Psoas muscle (tissue), 8 donors: Measurements from ENCODE around the gene IFT20. TPM values are rescaled to one million over a fixed set of nuclear protein-coding genes. Genes with fewer than 3 reads are reported as not detected.

Experiments
- ATAC-seq, 4 donors: fragments of 200-7000 bp; cut with Tn5 transposase; one replicate each; pipeline ENCODE4 v1.9.1; 2020; ENCODE audit warnings: moderate library complexity in 3 of 4, mild to moderate bottlenecking in 2 of 4
- DNase-seq, 2 donors: peaks; one replicate each; pipeline ENCODE4 v3.0.0-alpha.2; 2020
- H3K27ac ChIP-seq: fragments of 200-600 bp; one replicate; pipeline ENCODE4 v1.8.0; 2022
- H3K27me3 ChIP-seq, 3 donors: fragments of 200-600 bp in 1 of 3; one replicate each; pipeline versions ENCODE4 v1.6.1 to v1.8.0; 2013 to 2022; ENCODE audit warnings: low read length in 2 of 3, mild to moderate bottlenecking in 2 of 3, moderate library complexity in 1 of 3; ENCODE audit not compliant: insufficient read depth in 3 of 3
- H3K36me3 ChIP-seq, 2 donors: fragments of 200-600 bp in 1 of 2; one replicate each; pipeline versions ENCODE4 v1.6.1 to v1.8.0; 2013 to 2022; ENCODE audit warnings: low read depth in 1 of 2, mild to moderate bottlenecking in 1 of 2, moderate library complexity in 1 of 2; ENCODE audit not compliant: insufficient read depth in 1 of 2
- H3K4me1 ChIP-seq: fragments of 200-600 bp; one replicate; pipeline ENCODE4 v1.8.0; 2022
- H3K4me3 ChIP-seq: fragments of 200-600 bp; one replicate; pipeline ENCODE4 v1.8.0; 2022; ENCODE audit warnings: mild to moderate bottlenecking
- H3K9me3 ChIP-seq: fragments of 200-600 bp; one replicate; pipeline ENCODE4 v1.8.0; 2022
- WGBS, 3 donors: extraction: QIAGEN DNeasy Blood & Tissue Kit; methylation state at CpG; one replicate each; pipeline versions ENCODE4 v1.1.6 to v1.1.7; 2013; 5-methylcytosine and 5-hydroxymethylcytosine counted together
- intact Hi-C, 2 donors: fragments of 100-400 bp; cut with DNase I; formaldehyde crosslinking; loops; one replicate each; pipeline versions ENCODE4 v1.11.0 to v1.14.2; 2022
- polyA plus RNA-seq, 3 donors: library from polyadenylated mRNA; stranded (reverse); fragments of 200-250 nt; gene quantifications; one replicate each; pipeline ENCODE4 v1.2.3, GENCODE V29; 2013
- total RNA-seq, 4 donors: library from RNA; stranded (reverse); fragmentation: NEBNext Ultra II Directional in 2 of 4; extraction: Animal tissue kit (Norgen Biotek cat#: 25700) in 2 of 4; gene quantifications; one replicate each; pipeline versions ENCODE4 v1.2.1 to v1.2.4, GENCODE V29; 2021 to 2023
- TF ChIP-seq, protein P1 (sequence below): fragments of 200-600 bp; IDR thresholded peaks from one replicate; pipeline ENCODE4 v1.8.0; 2022; ENCODE audit warnings: antibody characterized with exemption
- donor health status: healthy with polysubstance abuse.
- donor health status: DM: no; HTN: no; CAD: no; lungs with moderate emphysema.
- donor health status: Bipolar disorder and iron deficiency.
- donor health status: healthy.
- donor health status: DM: yes; HTN: yes; CAD: no.
- donor health status: DM: no; HTN: no; CAD: no.
- donor health status: DM: no; HTN: no; CAD: no.
- donor health status: DM: yes; HTN: yes; CAD: no.

IFT20 gene
- total and polyA plus RNA-seq, 7 donors: 4.4 to 32.1 (median 6.3) TPM

DNA sequence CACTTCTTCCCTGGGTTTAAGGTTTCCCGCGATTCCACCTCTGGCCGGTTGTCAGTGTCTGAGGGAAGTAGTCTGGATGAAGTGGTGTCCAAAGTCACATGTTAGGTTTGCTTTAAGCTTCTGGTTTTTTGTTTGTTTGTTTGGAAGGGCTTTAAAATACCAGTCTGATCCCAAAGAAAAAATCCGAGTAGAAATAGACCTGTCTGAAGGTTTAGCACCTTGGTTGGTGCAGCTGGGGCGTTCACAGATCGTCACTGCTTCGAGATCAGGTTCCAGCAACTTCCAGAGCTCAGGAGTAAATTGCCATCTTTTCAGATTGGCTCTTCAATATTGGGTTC is 15.7 kb downstream of the IFT20 start:
- Histone ChIP-seq H3K4me3 (peak overlapping the region; percentile 82), H3K27ac (peak overlapping the region; percentile 59), H3K4me1 (peaks cover 14% of the 10 kb centered on the region), H3K36me3 (no peaks in the 10 kb centered on the region), H3K27me3 (no peaks in the 10 kb centered on the region), H3K9me3 (no peaks in the 10 kb centered on the region)
- ATAC-seq: peak in 1 of 4 donors; percentile 1
- WGBS, 3 donors: 1 to 5% (median 3%) methylated on average over 7 of the region's 7 CpGs
- no peak for DNase-seq
- TF ChIP-seq, protein P1, sequence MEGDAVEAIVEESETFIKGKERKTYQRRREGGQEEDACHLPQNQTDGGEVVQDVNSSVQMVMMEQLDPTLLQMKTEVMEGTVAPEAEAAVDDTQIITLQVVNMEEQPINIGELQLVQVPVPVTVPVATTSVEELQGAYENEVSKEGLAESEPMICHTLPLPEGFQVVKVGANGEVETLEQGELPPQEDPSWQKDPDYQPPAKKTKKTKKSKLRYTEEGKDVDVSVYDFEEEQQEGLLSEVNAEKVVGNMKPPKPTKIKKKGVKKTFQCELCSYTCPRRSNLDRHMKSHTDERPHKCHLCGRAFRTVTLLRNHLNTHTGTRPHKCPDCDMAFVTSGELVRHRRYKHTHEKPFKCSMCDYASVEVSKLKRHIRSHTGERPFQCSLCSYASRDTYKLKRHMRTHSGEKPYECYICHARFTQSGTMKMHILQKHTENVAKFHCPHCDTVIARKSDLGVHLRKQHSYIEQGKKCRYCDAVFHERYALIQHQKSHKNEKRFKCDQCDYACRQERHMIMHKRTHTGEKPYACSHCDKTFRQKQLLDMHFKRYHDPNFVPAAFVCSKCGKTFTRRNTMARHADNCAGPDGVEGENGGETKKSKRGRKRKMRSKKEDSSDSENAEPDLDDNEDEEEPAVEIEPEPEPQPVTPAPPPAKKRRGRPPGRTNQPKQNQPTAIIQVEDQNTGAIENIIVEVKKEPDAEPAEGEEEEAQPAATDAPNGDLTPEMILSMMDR: no peak
- intact Hi-C loops: loop anchor here in 1 of 2 donors (2.0 to 5.0 kb wide), 2 partner anchors 15 to 277 kb away; partner anchors contain the start of genes IFT20, NLK and TNFAIP1

DNA sequence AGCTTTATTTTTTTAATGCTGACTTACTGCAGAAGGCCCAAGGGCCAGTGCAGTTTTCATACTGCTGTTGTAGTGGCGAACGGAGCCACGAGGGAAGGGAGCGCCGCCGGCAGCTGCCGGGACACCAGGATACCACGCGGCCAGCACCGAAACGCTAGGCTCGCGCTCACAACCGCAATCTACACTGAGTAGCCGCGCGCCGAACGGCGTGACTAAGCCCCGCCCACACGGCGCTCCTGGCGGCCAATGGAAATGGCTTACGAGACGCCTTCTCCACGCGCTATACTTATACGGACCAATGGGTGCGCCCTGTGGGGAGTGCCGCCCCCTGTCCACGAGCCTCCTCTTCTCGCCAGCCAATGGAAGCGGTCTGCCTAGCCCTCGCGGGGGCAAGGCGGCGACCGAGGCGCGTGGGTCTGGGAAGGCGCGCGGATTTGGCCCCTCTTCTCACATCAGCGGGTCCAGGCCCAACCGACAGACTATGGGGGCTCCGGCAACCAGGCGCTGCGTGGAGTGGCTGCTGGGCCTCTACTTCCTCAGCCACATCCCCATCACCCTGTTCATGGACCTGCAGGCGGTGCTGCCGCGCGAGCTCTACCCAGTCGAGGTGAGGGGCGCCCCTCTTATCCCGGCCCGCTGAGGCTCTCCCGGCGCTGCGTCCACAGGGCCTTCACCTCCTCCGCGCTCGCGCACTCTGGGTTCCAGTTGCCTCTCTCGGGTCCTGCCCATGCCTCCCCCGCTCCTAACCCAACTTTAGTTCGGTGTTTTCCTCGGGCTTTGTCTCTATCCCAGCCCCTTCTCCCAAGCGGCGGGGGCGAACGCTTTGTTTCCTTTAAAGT is 16.3 kb downstream of the IFT20 start, which contains the start of gene TMEM97:
Gene TMEM97, plus strand, starts transcription at position 442 of the 839 bp plus-strand sequence. Its CDS starts 40 bp downstream, at position 482.
- TF ChIP-seq, protein P1: no peak
- H3K4me3 ChIP-seq: peak within 1 kb of the TSS; percentile 82
- ATAC-seq (peak; percentile 99 to 100 (median 99)), DNase-seq (peak; percentile 97 to 98)
- no peaks in the 10 kb centered on the region for H3K36me3 ChIP-seq
- no peaks in the 10 kb centered on the region for H3K27me3 ChIP-seq
- H3K9me3 ChIP-seq: no peaks in the 10 kb centered on the region
- H3K4me1 ChIP-seq: peaks cover 14% of the 10 kb centered on the region
- WGBS, 3 donors: 0 to 1% (median 0%) methylated on average over 64 to 72 of the region's 72 CpGs
- H3K27ac ChIP-seq: peak within 1 kb of the TSS; percentile 59
- intact Hi-C loops: loop anchor here in 1 of 2 donors (2.0 to 5.0 kb wide), 2 partner anchors 16 to 277 kb away; partner anchors contain the start of genes IFT20, NLK and TNFAIP1

DNA sequence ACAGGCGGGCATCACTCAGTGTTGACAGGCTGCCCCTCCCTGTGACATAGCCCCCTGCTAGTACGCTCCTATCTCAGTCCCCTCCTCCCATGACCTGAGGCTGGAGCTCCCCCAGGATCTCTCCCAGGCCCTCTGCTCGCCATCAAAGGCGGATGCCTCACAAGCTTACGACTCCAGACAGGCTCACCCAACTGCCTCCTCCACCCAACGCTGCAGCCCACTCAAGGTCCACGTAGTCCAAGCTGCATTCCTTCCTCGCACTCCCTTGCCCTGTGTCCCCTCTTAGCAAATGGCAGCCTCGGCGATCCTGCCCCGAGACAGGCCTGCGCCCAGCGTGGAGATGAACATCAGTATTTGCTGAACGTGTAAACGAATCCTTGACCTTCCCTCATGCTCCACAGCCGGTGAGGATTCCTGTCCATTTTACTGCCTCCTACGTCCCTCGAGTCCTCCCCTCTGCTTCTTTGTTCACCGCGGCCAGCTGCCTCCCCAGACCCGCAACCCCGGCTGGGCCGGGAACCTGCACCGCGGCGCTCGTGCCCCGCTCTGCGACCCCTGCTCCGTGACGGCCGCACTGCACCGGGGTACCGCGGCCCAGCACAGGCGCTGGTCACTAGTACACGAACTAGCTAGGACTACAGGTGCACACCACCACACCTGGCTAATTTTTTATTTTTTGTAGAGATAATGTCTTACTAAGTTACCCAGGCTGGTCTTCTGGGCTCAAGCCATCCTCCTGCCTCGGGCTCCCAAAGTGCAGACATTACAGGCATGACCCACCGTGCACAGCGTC is 17.1 kb downstream of the IFT20 start:
- intact Hi-C loops: loop anchor here in 1 of 2 donors (2.0 to 5.0 kb wide), 2 partner anchors 17 to 276 kb away; partner anchors contain the start of genes IFT20, NLK and TNFAIP1
- Histone ChIP-seq H3K36me3 (no peaks in the 10 kb centered on the region), H3K27ac (peak overlapping the region; percentile 59), H3K4me3 (peak overlapping the region; percentile 82), H3K9me3 (no peaks in the 10 kb centered on the region), H3K4me1 (peaks cover 14% of the 10 kb centered on the region), H3K27me3 (no peaks in the 10 kb centered on the region)
- ATAC-seq (peak in 3 of 4 donors; percentile 1 to 17 (median 8)), DNase-seq (no peak)
- TF ChIP-seq, protein P1: no peak
- 13 to 17% (median 14%) methylated on average over 31 to 40 of the region's 40 CpGs for WGBS, 3 donors

DNA sequence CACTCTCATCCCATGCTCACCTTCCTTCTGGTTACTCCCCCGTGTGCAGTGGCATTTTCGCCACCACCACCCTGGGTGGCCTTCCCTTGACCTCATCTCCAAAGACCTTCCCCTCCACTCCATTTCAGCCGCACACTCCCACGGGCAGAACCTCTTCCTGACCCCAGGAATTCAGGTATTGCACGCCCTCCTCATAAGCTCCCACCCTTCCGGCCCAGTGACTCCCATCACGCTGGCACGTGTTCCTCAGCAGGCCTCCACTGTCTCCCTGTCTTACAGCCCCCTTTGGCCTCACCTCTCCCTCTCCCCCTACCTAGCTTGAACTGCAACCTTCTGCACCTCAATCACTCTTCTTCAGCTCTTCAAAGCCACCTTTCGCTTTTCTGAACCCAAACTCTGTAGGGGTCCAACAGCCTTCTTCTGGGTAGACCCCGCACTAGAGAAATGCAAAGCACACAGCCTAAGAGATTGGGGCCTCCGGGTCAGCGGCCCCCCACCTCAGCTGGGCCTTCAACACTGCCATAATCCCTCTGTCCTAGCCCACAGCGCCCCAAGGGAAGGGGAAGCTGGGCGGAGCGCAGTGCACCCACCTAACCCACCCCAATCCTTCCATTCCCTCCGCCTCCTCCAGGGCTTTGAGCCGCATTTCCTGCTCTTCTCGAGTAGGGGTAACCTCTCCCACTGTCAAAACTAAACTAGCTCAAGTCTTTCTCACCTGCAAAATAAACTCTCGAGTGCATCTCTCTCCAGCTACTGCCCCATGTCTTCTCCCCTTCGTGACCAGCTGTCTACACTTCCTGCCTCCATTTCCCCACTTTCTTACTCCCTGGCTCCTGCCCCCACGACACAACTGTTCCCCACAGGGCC is 17.9 kb downstream of the IFT20 start:
- ATAC-seq (no peak), DNase-seq (no peak)
- no peak overlapping the region for H3K4me3 ChIP-seq
- H3K36me3 ChIP-seq: no peaks in the 10 kb centered on the region
- H3K9me3 ChIP-seq: no peaks in the 10 kb centered on the region
- no peaks in the 10 kb centered on the region for H3K27me3 ChIP-seq
- intact Hi-C loops: loop anchor here in 1 of 2 donors (5.0 kb wide), 1 partner anchor 275 kb away; the partner anchor contains the start of gene NLK
- 82 to 86% (median 83%) methylated on average over 20 to 21 of the region's 21 CpGs for WGBS, 3 donors
- TF ChIP-seq, protein P1: no peak
- H3K4me1 ChIP-seq: peaks cover 14% of the 10 kb centered on the region
- no peak overlapping the region for H3K27ac ChIP-seq
